K562 (cell line): ENCODE data around the gene AMBRA1. TPM values are rescaled to one million over a fixed set of nuclear protein-coding genes. Genes with fewer than 3 reads are reported as not detected.
A peak's percentile ranks its signal among the peaks of the same experiment; 100 is the strongest.

Experiments used
- ATAC-seq: fragments of 200-7000 bp; cut with Tn5 transposase; 3 replicates; pipeline ENCODE4 v1.9.1; 2020; ENCODE audit warnings: moderate library complexity
- BruUV-seq: library from RNA; stranded (reverse); fragments of 400-500 nt; replicated peaks from 2 replicates; lab custom pipeline; 2021; lab: Mats Ljungman, UMichigan
- CTCF ChIA-PET: fragments of 300-600 bp; formaldehyde crosslinking; extraction: SDS; loops from one replicate; lab custom pipeline; 2021; ENCODE audit warnings: low intra/inter-chr PET ratio; lab: Yijun Ruan, JAX
- POLR2A ChIA-PET: fragments of 300-600, 350-650 bp; sonication (Branson Sonifier 250); formaldehyde crosslinking; extraction: SDS; loops from one replicate; lab custom pipeline; 2021; ENCODE audit warnings: antibody characterized with exemption, inconsistent platforms; lab: Yijun Ruan, JAX
- DNase-seq, 4 experiments: peaks; one replicate each; pipeline versions ENCODE4 v3.0.0 to v3.0.0-alpha.2; 2011 to 2018; ENCODE audit warnings: low spot score in 3 of 4, mixed read lengths in 3 of 4; ENCODE audit errors: extremely low read depth in 1 of 4
- FAIRE-seq: peaks from 2 replicates; lab custom pipeline; 2011; peaks lifted over from hg19 to GRCh38; lab: Jason Lieb, UNC
- H2AFZ ChIP-seq: 2 replicates; pipeline ENCODE4 v1.6.0; 2011; ENCODE audit warnings: low read depth, low read length, control low read depth, inconsistent platforms
- H3K27ac ChIP-seq: fragments of 200-600 bp; 3 replicates; pipeline ENCODE4 v1.8.0; 2011; ENCODE audit warnings: low read depth, mild to moderate bottlenecking, control low read depth, inconsistent platforms, low read length, moderate library complexity, mixed read lengths; ENCODE audit errors: extremely low read depth
- H3K27me3 ChIP-seq, 2 experiments: fragments of 300-600 bp in 1 of 2; 2 replicates in 1 of 2; 3 replicates in 1 of 2; pipeline versions ENCODE4 v1.6.0 to v1.8.0; 2011; ENCODE audit warnings: inconsistent platforms in 2 of 2, low read length in 2 of 2, mild to moderate bottlenecking in 1 of 2, mixed read lengths in 1 of 2, moderate library complexity in 1 of 2; ENCODE audit not compliant: control insufficient read depth in 2 of 2, insufficient read depth in 2 of 2
- H3K36me3 ChIP-seq: fragments of 300-600 bp; 3 replicates; pipeline ENCODE4 v1.8.0; 2011; ENCODE audit warnings: mild to moderate bottlenecking, low read length, inconsistent platforms; ENCODE audit not compliant: control insufficient read depth, insufficient read depth
- H3K4me1 ChIP-seq, 2 experiments: fragments of 200-600 bp in 1 of 2; replicated peaks in 1 of 2; 2 replicates in 1 of 2; 3 replicates in 1 of 2; pipeline versions ENCODE4 v1.5.1 to v1.8.0; 2011; ENCODE audit warnings: inconsistent platforms in 2 of 2, low read length in 2 of 2, mild to moderate bottlenecking in 1 of 2, mixed read lengths in 1 of 2, moderate library complexity in 1 of 2; ENCODE audit not compliant: control insufficient read depth in 2 of 2, insufficient read depth in 2 of 2
- H3K4me2 ChIP-seq: 2 replicates; pipeline ENCODE4 v1.6.1; 2011; ENCODE audit warnings: low read length, control low read depth, inconsistent platforms, mixed read lengths; ENCODE audit not compliant: insufficient read depth
- H3K4me3 ChIP-seq: fragments of 200-600 bp; sonication (generic), shearing (Covaris generic); 2 replicates; pipeline ENCODE4 v1.5.1; 2016; ENCODE audit warnings: control low read depth, inconsistent platforms
- H3K79me2 ChIP-seq: fragments of 200-600 bp; 3 replicates; pipeline ENCODE4 v1.8.0; 2011; ENCODE audit warnings: low read length, inconsistent platforms; ENCODE audit not compliant: control insufficient read depth, insufficient read depth
- H3K9ac ChIP-seq, 2 experiments: 2 replicates each; pipeline versions ENCODE4 v1.6.0 to v1.6.1; 2011; ENCODE audit warnings: low read depth in 2 of 2, low read length in 2 of 2, control low read depth in 1 of 2, inconsistent platforms in 1 of 2, mild to moderate bottlenecking in 1 of 2, mixed read lengths in 1 of 2; ENCODE audit not compliant: insufficient read depth in 1 of 2
- H3K9me1 ChIP-seq: one replicate; pipeline ENCODE4 v1.6.0; 2011; ENCODE audit warnings: inconsistent platforms, mild to moderate bottlenecking, low read length, moderate library complexity; ENCODE audit not compliant: control insufficient read depth, insufficient read depth
- H3K9me3 ChIP-seq: replicated peaks from 2 replicates; pipeline ENCODE4 v1.5.1; 2011; ENCODE audit warnings: low read depth, low read length, inconsistent platforms; ENCODE audit not compliant: control insufficient read depth, insufficient read depth
- H4K20me1 ChIP-seq: replicated peaks from 2 replicates; pipeline ENCODE4 v1.6.1; 2011; ENCODE audit warnings: low read length, inconsistent platforms, mixed read lengths; ENCODE audit not compliant: control insufficient read depth, insufficient read depth
- BRF1 ChIP-seq: IDR thresholded peaks from 3 replicates; pipeline ENCODE4 v1.6.1; 2011; ENCODE audit warnings: borderline replicate concordance, mild to moderate bottlenecking; ENCODE audit not compliant: insufficient read length; ENCODE audit errors: extremely low read depth
- CEBPB ChIP-seq: fragments of 450-650 bp; IDR thresholded peaks from 2 replicates; pipeline ENCODE4 v1.6.1; 2016; ENCODE audit warnings: missing genetic modification characterization, missing compliant biosample characterization
- ETV6 ChIP-seq, 3 experiments: fragments of 150-350 bp in 1 of 3; sonication (generic) in 1 of 3; formaldehyde crosslinking in 1 of 3; IDR thresholded peaks; 2 replicates each; pipeline versions ENCODE4 v1.6.1 to v1.8.0; 2014 to 2022; ENCODE audit warnings: borderline replicate concordance in 2 of 3, low read depth in 2 of 3, antibody characterized with exemption in 1 of 3, low read length in 1 of 3, mild to moderate bottlenecking in 1 of 3, missing genetic modification reagents in 1 of 3
- FOS ChIP-seq: IDR thresholded peaks from 3 replicates; pipeline ENCODE4 v1.6.1; 2011; ENCODE audit not compliant: insufficient read length; ENCODE audit errors: extremely low read depth
- HDAC3 ChIP-seq: fragments of 450-650 bp; IDR thresholded peaks from 2 replicates; pipeline ENCODE4 v1.6.1; 2018; ENCODE audit warnings: borderline replicate concordance, mild to moderate bottlenecking, moderate library complexity; ENCODE audit not compliant: partially characterized antibody
- LARP7 ChIP-seq: fragments of 450-650 bp; IDR thresholded peaks from 2 replicates; pipeline ENCODE4 v1.6.1; 2016
- LCOR ChIP-seq: sonication (generic); formaldehyde crosslinking; IDR thresholded peaks from 2 replicates; pipeline ENCODE4 v1.8.0; 2022; ENCODE audit warnings: mild to moderate bottlenecking, missing genetic modification reagents
- PHF20 ChIP-seq: fragments of 450-650 bp; IDR thresholded peaks from 2 replicates; pipeline ENCODE4 v1.6.1; 2018; ENCODE audit not compliant: partially characterized antibody
- POLR3A ChIP-seq: IDR thresholded peaks from 2 replicates; pipeline ENCODE4 v1.6.1; 2011; ENCODE audit warnings: borderline replicate concordance, mild to moderate bottlenecking, moderate library complexity; ENCODE audit not compliant: insufficient read length, insufficient read depth; ENCODE audit errors: extremely low read depth
- TCF3 ChIP-seq: sonication (generic); formaldehyde crosslinking; IDR thresholded peaks from 2 replicates; pipeline ENCODE4 v1.4.0; 2020; ENCODE audit warnings: mild to moderate bottlenecking, missing genetic modification reagents
- ZKSCAN3 ChIP-seq: fragments of 250-450 bp; sonication (Bioruptor Pico); IDR thresholded peaks from 2 replicates; pipeline ENCODE4 v1.4.0; 2020
- ZNF263 ChIP-seq: sonication (generic); formaldehyde crosslinking; IDR thresholded peaks from 2 replicates; pipeline ENCODE4 v1.8.0; 2022; ENCODE audit warnings: mild to moderate bottlenecking, missing genetic modification reagents, borderline replicate concordance
- WGBS: fragments of 100-300 bp; shearing (Covaris generic); methylation state at CpG from one replicate; pipeline ENCODE4 v1.1.6; 2016; ENCODE audit warnings: low coverage, mixed read lengths; ENCODE audit not compliant: insufficient coverage; ENCODE audit errors: missing lambda C conversion rate; 5-methylcytosine and 5-hydroxymethylcytosine counted together
- in situ Hi-C: fragments of 300-500 bp; cut with MboI; formaldehyde crosslinking; loops from 4 replicates; pipeline ENCODE4 v1.15.0; 2018; ENCODE audit warnings: inconsistent platforms, mixed read lengths
- intact Hi-C: fragments of 100-400 bp; cut with micrococcal nuclease; formaldehyde crosslinking; loops from 2 replicates; pipeline ENCODE4 v1.14.2; 2022
- polyA plus RNA-seq, 8 experiments: library from polyadenylated mRNA; depleted of rRNA in 4 of 8; stranded (reverse) in 5 of 8; unstranded in 3 of 8; fragments of >200 nt; fragmentation: Nextera tagmentation in 2 of 8; fragmentation: Illumina TruSeq in 1 of 8; extraction: Ambion mirVana in 2 of 8; extraction: Trizol in 1 of 8; gene quantifications; 2 replicates each; pipeline versions ENCODE4 v1.2.1 to v1.2.3, GENCODE V29; 2011 to 2014; ENCODE audit warnings: inconsistent platforms in 1 of 8, missing spikeins in 1 of 8
- total RNA-seq, 7 experiments: library from RNA; depleted of rRNA in 6 of 7; stranded (reverse); fragments of >200 nt in 6 of 7; fragmentation: Illumina TruSeq in 2 of 7; extraction: Trizol in 2 of 7; gene quantifications; 2 replicates each; pipeline versions ENCODE4 v1.2.1 to v1.2.3, GENCODE V29; 2011 to 2021; ENCODE audit warnings: low replicate concordance in 1 of 7

Gene AMBRA1
- total and polyA plus RNA-seq, 9 of the 15 experiments (the other 6 are each of a cell fraction or from before 2014, with no cell fraction given): 0.15 to 24.5 (median 13.0) TPM

DNA sequence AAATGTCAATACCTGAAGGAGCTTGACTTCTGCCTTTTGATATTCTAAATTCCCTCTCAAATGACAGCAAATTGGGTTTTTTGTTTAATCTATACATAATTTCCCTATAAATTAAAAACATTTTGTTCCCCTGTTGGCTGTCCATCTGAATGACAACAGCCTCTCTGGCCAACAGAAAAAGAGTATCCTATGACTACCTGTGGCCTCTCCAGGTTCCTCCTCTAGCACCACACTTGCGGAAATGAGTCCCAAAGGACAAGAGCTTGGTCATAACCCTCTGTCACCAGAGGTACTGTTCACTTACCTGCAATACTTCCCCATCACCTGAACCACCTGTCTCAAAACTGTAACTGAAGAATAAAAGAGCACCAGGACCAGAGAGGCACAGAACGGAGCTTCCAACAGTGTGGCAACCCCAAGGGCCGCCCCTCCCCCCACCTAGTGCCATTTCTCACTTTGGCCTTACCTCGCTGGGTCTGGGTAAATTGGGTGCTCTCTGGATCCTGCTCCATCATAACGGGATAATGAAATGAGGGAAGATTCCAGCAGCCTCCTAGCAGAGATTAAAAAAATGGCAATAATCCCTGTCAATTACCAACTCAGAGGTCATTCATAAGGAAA is 81.5 kb downstream of the AMBRA1 start:
- Histone ChIP-seq H3K36me3 (peaks cover 16% of the 10 kb centered on the region), H3K27ac (no peak overlapping the region), H3K9ac (peak overlapping the region in 1 of 2 experiments; percentile 43; a peak in 1 of 4 replicates), H2AFZ (no peak overlapping the region), H3K4me3 (no peak overlapping the region), H3K4me1 (peaks cover 10 to 31% of the 10 kb centered on the region in 2 experiments), H3K4me2 (no peak overlapping the region), H4K20me1 (peaks cover 12% of the 10 kb centered on the region; the same call in 1 of the 2 replicates), H3K9me3 (no peaks in the 10 kb centered on the region), H3K9me1 (peaks cover 7% of the 10 kb centered on the region), H3K27me3 (no peaks in the 10 kb centered on the region), H3K79me2 (peaks cover 20% of the 10 kb centered on the region)
- no peak for TF ChIP-seq HDAC3
- no peak for TF ChIP-seq ZNF263
- no peak for TF ChIP-seq POLR3A
- no peak for TF ChIP-seq BRF1
- no peak for TF ChIP-seq LARP7
- no peak for TF ChIP-seq PHF20
- TF ChIP-seq TCF3 (CRISPR knock-in tag): no peak
- TF ChIP-seq LCOR (CRISPR knock-in tag): no peak
- no peak for TF ChIP-seq CEBPB (tag)
- TF ChIP-seq ZKSCAN3: no peak
- TF ChIP-seq ETV6 (IDR thresholded peaks at IDR 0.05; ENCODE audit: borderline replicate concordance in 1 of 2, low read depth in 2 of 2, low read length in 1 of 2): no peak
- TF ChIP-seq ETV6 (CRISPR knock-in tag; IDR thresholded peaks at IDR 0.05; ENCODE audit: borderline replicate concordance): no peak
- TF ChIP-seq FOS: no peak
- ChIA-PET POLR2A (interaction anchor here (1.0 to 1.1 kb wide), 2 partner anchors 22 to 34 kb away, joined by 3 read pairs; no protein-coding TSS in a partner anchor), CTCF (no interaction called here)
- BruUV-seq: no TSS peak
- in situ Hi-C loops: no loop called here
- whole genome bisulfite sequencing: 80% methylated on average over 5 of the region's 5 CpGs
- intact Hi-C loops: no loop called here
- no peak for ATAC-seq
- DNase-seq: no peak
- no peak for FAIRE-seq
